ENCODE results near the gene C5orf15. TPM values are rescaled to one million over a fixed set of nuclear protein-coding genes. Genes with fewer than 3 reads are reported as not detected.

The C5orf15 gene
- total and polyA plus RNA-seq, 4 donors = 21.6 to 118 (median 40.0) TPM

DNA sequence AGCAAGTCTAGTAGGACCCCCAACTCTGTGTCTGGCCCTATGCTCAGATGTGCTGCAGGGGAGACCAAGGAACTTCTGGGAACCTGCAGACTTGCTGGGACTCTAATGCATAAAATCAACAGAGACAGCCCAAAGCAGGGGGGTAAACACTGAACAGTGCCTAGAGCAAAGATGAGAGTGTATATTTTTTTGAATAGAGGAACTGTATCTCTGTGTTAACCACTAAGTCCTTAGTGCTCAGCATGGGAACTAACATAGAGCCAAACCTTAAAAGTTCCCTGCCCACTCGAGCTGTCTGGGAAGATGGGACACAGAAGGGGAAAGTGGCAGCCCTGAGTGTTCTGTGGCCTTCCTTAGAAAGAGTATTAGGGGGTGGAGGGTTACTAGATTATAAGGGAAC, 51.9 kb downstream of the C5orf15 start:
- Histone ChIP-seq H3K27ac (ENCODE audit: low read depth in 1 of 2, low read length in 1 of 2) (no peak overlapping the region), H3K27me3 (ENCODE audit: control insufficient read depth in 3 of 3, insufficient read depth in 3 of 3, low read length in 2 of 3) (no peaks in the 10 kb centered on the region), H3K4me1 (ENCODE audit: control insufficient read depth in 5 of 5, insufficient read depth in 5 of 5, low read length in 5 of 5) (no peaks in the 10 kb centered on the region), H3K36me3 (ENCODE audit: control insufficient read depth in 4 of 4, insufficient read depth in 4 of 4, low read length in 4 of 4) (no peaks in the 10 kb centered on the region), H3K9ac (ENCODE audit: insufficient read depth in 1 of 2, low read length in 2 of 2) (no peak overlapping the region), H3K4me3 (no peak overlapping the region), H3K9me3 (ENCODE audit: control insufficient read depth in 4 of 4, insufficient read depth in 3 of 4, low read length in 3 of 4) (peaks cover 0 to 1% (median 0%) of the 10 kb centered on the region in 4 donors)
- no peak for ATAC-seq (ENCODE audit: insufficient read depth, low FRiP score)
- WGBS, 2 donors = 73 to 86% methylated on average over 1 of the region's 1 CpG
- no peak for DNase-seq
- TF ChIP-seq, protein P1, sequence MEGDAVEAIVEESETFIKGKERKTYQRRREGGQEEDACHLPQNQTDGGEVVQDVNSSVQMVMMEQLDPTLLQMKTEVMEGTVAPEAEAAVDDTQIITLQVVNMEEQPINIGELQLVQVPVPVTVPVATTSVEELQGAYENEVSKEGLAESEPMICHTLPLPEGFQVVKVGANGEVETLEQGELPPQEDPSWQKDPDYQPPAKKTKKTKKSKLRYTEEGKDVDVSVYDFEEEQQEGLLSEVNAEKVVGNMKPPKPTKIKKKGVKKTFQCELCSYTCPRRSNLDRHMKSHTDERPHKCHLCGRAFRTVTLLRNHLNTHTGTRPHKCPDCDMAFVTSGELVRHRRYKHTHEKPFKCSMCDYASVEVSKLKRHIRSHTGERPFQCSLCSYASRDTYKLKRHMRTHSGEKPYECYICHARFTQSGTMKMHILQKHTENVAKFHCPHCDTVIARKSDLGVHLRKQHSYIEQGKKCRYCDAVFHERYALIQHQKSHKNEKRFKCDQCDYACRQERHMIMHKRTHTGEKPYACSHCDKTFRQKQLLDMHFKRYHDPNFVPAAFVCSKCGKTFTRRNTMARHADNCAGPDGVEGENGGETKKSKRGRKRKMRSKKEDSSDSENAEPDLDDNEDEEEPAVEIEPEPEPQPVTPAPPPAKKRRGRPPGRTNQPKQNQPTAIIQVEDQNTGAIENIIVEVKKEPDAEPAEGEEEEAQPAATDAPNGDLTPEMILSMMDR (IDR thresholded peaks at IDR 0.05; ENCODE audit: control extremely low read depth, extremely low read depth) = no peak

DNA sequence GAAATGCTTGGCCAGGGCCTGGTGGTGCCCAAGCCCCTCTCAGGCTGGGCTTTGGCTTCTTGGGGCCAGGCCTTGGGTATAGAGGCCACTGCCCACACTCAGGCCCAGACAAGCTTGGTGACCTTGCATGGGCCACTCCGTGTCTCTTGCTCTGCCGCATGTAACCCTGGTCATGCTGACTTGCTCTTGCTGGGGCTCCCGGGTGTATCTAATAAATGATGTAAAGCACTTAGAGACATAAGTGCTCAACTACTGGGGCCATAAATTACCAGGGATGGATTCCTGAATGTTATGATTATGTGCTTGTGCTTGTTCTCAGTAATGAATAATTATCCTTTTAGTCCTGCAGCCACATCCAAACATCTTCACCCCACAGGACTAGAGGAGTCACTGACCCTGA, 54.0 kb downstream of the C5orf15 start:
- Histone ChIP-seq H3K4me1 (ENCODE audit: control insufficient read depth in 5 of 5, insufficient read depth in 5 of 5, low read length in 5 of 5) (peaks cover 0 to 14% (median 0%) of the 10 kb centered on the region in 5 donors), H3K9ac (ENCODE audit: insufficient read depth in 1 of 2, low read length in 2 of 2) (no peak overlapping the region), H3K27me3 (ENCODE audit: control insufficient read depth in 3 of 3, insufficient read depth in 3 of 3, low read length in 2 of 3) (no peaks in the 10 kb centered on the region), H3K9me3 (ENCODE audit: control insufficient read depth in 4 of 4, insufficient read depth in 3 of 4, low read length in 3 of 4) (no peaks in the 10 kb centered on the region), H3K36me3 (ENCODE audit: control insufficient read depth in 4 of 4, insufficient read depth in 4 of 4, low read length in 4 of 4) (no peaks in the 10 kb centered on the region), H3K27ac (ENCODE audit: low read depth in 1 of 2, low read length in 1 of 2) (no peak overlapping the region), H3K4me3 (no peak overlapping the region)
- TF ChIP-seq, protein P1 (IDR thresholded peaks at IDR 0.05; ENCODE audit: control extremely low read depth, extremely low read depth) = no peak
- DNase-seq (no peak), ATAC-seq (ENCODE audit: insufficient read depth, low FRiP score) (no peak)
- 90 to 95% methylated on average over 3 of the region's 3 CpGs for WGBS, 2 donors

DNA sequence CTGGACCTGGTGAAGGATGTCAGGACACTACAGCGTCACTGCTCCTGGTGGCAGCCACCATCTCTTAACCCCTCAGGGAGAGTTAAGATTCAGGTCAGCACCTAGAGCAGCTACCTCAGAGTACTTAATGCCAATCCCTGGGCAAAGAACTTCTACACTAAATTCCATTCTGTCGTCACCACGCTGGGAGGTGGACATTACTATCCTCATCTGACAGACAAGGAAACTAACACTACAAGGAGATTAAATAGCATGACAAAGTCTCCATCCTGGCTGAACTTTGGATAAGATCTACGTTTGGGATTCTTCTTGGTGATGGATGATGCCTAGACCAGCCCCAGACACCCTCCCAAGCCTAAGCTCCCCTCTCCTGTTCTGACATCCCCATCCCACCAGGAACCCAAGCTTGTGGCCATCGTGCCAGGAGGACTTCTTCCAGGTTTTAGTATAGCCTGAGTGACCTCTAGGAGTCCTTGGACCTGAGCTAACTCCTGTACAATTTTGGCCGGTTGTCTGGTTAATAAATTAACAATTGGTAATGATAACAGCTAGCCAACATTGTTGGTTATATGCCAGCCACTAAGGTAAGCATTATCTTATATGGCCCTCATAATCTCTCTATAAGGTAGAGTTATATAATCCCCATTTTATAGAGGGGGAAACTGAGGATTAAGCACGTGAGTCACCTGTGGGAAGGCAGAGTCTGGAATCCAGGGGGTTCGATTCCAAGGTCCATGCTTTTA, 54.8 kb downstream of the C5orf15 start:
- Histone ChIP-seq H3K36me3 (ENCODE audit: control insufficient read depth in 4 of 4, insufficient read depth in 4 of 4, low read length in 4 of 4) (no peaks in the 10 kb centered on the region), H3K27ac (ENCODE audit: low read depth in 1 of 2, low read length in 1 of 2) (no peak overlapping the region), H3K4me3 (no peak overlapping the region), H3K9ac (ENCODE audit: insufficient read depth in 1 of 2, low read length in 2 of 2) (no peak overlapping the region), H3K4me1 (ENCODE audit: control insufficient read depth in 5 of 5, insufficient read depth in 5 of 5, low read length in 5 of 5) (peaks cover 0 to 18% (median 0%) of the 10 kb centered on the region in 5 donors), H3K27me3 (ENCODE audit: control insufficient read depth in 3 of 3, insufficient read depth in 3 of 3, low read length in 2 of 3) (no peaks in the 10 kb centered on the region), H3K9me3 (ENCODE audit: control insufficient read depth in 4 of 4, insufficient read depth in 3 of 4, low read length in 3 of 4) (no peaks in the 10 kb centered on the region)
- TF ChIP-seq, protein P1 (IDR thresholded peaks at IDR 0.05; ENCODE audit: control extremely low read depth, extremely low read depth) = no peak
- no peak for ATAC-seq (ENCODE audit: insufficient read depth, low FRiP score)
- 83 to 89% methylated on average over 8 of the region's 8 CpGs for WGBS, 2 donors
- no peak for DNase-seq

All from lung (tissue), 12 donors.